ENCODE measurements around the gene FOXJ1. TPM values are rescaled to one million over a fixed set of nuclear protein-coding genes. Genes with fewer than 3 reads are reported as not detected.

The FOXJ1 gene
- total and polyA plus RNA-seq, 2 of the 13 experiments (the other 11 are each of a cell fraction or from before 2014, with no cell fraction given) = 0.98 to 1.6 TPM

- ATAC-seq = no peak
- no peaks in the 10 kb centered on the region for H3K36me3 ChIP-seq (replicated peaks in 1 of 2; ENCODE audit: control insufficient read depth in 1 of 2, insufficient read depth in 2 of 2, low read length in 2 of 2)
- intact Hi-C loops (cut with micrococcal nuclease; ENCODE audit: unreplicated experiment) (loop anchor here (10.0 kb wide), 1 partner anchor 95 kb away; no protein-coding TSS in a partner anchor), in situ Hi-C loops (cut with HindIII; ENCODE audit: extremely low pct_ligation_motif_present, low pct_unique_long_range_greater_than_20kb) (loop anchor here (10.0 kb wide), 1 partner anchor 105 kb away; no protein-coding TSS in a partner anchor)
- TF ChIP-seq GABPA (IDR thresholded peaks at IDR 0.05; ENCODE audit: low read depth, low read length) (no peak), GABPA (CRISPR knock-in tag; IDR thresholded peaks at IDR 0.05; ENCODE audit: low read depth) (peak; percentile 76), TOE1 (CRISPR knock-in tag; IDR thresholded peaks at IDR 0.05) (no peak), ELF1 (CRISPR knock-in tag; IDR thresholded peaks at IDR 0.05) (0 out of 2 replicates have a peak, but pooled peaks have one; percentile 30), ZNF749 (CRISPR knock-in tag; IDR thresholded peaks at IDR 0.05; ENCODE audit: borderline replicate concordance) (no peak), SOX5 (CRISPR knock-in tag; IDR thresholded peaks at IDR 0.05; ENCODE audit: borderline replicate concordance) (no peak), ETV5 (CRISPR knock-in tag; IDR thresholded peaks at IDR 0.05; ENCODE audit: borderline replicate concordance) (peak; percentile 78; the same call in 1 of the 2 replicates), KAT8 (CRISPR knock-in tag; IDR thresholded peaks at IDR 0.05) (0 out of 2 replicates have a peak, but pooled peaks have one; percentile 45), CTCF (CRISPR knock-in tag; IDR thresholded peaks at IDR 0.05) (0 out of 2 replicates have a peak, but pooled peaks have one; percentile 14), MED1 (CRISPR knock-in tag; IDR thresholded peaks at IDR 0.05) (peak; percentile 24; the same call in 1 of the 2 replicates), SETDB1 (CRISPR knock-in tag; IDR thresholded peaks at IDR 0.05; ENCODE audit: borderline replicate concordance) (no peak), ZSCAN12 (CRISPR knock-in tag; IDR thresholded peaks at IDR 0.05) (no peak), SMC3 (IDR thresholded peaks at IDR 0.05; ENCODE audit: low read length) (0 out of 2 replicates have a peak, but pooled peaks have one; percentile 6), ZNF282 (IDR thresholded peaks at IDR 0.05; ENCODE audit: partially characterized antibody) (no peak), GABPB1 (CRISPR knock-in tag; IDR thresholded peaks at IDR 0.05) (peak; percentile 25; the same call in 1 of the 2 replicates), CEBPG (CRISPR knock-in tag; IDR thresholded peaks at IDR 0.05) (peak; percentile 15; the same call in 1 of the 2 replicates), ELF3 (CRISPR knock-in tag; IDR thresholded peaks at IDR 0.05) (peak; percentile 72; the same call in 1 of the 2 replicates)
- TF ChIP-seq, protein P1, sequence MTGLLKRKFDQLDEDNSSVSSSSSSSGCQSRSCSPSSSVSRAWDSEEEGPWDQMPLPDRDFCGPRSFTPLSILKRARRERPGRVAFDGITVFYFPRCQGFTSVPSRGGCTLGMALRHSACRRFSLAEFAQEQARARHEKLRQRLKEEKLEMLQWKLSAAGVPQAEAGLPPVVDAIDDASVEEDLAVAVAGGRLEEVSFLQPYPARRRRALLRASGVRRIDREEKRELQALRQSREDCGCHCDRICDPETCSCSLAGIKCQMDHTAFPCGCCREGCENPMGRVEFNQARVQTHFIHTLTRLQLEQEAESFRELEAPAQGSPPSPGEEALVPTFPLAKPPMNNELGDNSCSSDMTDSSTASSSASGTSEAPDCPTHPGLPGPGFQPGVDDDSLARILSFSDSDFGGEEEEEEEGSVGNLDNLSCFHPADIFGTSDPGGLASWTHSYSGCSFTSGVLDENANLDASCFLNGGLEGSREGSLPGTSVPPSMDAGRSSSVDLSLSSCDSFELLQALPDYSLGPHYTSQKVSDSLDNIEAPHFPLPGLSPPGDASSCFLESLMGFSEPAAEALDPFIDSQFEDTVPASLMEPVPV (CRISPR knock-in tag; IDR thresholded peaks at IDR 0.05) = no peak
- TF ChIP-seq, protein P2, sequence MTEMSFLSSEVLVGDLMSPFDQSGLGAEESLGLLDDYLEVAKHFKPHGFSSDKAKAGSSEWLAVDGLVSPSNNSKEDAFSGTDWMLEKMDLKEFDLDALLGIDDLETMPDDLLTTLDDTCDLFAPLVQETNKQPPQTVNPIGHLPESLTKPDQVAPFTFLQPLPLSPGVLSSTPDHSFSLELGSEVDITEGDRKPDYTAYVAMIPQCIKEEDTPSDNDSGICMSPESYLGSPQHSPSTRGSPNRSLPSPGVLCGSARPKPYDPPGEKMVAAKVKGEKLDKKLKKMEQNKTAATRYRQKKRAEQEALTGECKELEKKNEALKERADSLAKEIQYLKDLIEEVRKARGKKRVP (CRISPR knock-in tag; IDR thresholded peaks at IDR 0.05) = 0 out of 4 replicates have a peak, but pooled peaks of 1 of the 2 experiments have one; percentile 26
- 68% methylated on average over 6 of the region's 6 CpGs for WGBS (ENCODE audit: low lambda C conversion rate)
- FAIRE-seq = peak; percentile 36
- POLR2A ChIA-PET = interaction anchor here (0.9 to 1.9 kb wide), 5 partner anchors 26 to 89 kb away, joined by 3 to 6 read pairs (median 3); no protein-coding TSS in a partner anchor
- no peaks in the 10 kb centered on the region for H3K79me2 ChIP-seq (ENCODE audit: insufficient read depth, low read length)
- H3K27me3 ChIP-seq (ENCODE audit: control insufficient read depth in 1 of 2, insufficient read depth in 2 of 2, low read length in 2 of 2) = peaks cover 0 to 1% of the 10 kb centered on the region in 2 experiments; a peak in 1 of 5 replicates
- BruUV-seq (replicated peaks) = no TSS peak
- H3K27ac ChIP-seq (ENCODE audit: extremely low read length, insufficient read depth, low read length) = no peak overlapping the region
- H3K4me3 ChIP-seq (replicated peaks in 1 of 3; ENCODE audit: insufficient read depth in 1 of 3, low read depth in 2 of 3, low read length in 3 of 3) = no peak overlapping the region
- H3K4me2 ChIP-seq (ENCODE audit: low read depth, low read length) = no peak overlapping the region
- H3K9ac ChIP-seq (ENCODE audit: insufficient read depth, low read depth, low read length) = no peak overlapping the region
- H3K9me3 ChIP-seq (ENCODE audit: low read length) = no peaks in the 10 kb centered on the region
- no peaks in the 10 kb centered on the region for H4K20me1 ChIP-seq (ENCODE audit: insufficient read depth, low read length)
- no peak for DNase-seq (ENCODE audit: low spot score)
- H2AFZ ChIP-seq (ENCODE audit: low read length) = no peak overlapping the region
- peaks cover 41% of the 10 kb centered on the region for H3K4me1 ChIP-seq (ENCODE audit: insufficient read depth, low read length)
- CTCF ChIA-PET (ENCODE audit: low intra/inter-chr PET ratio, low total read pairs) = no interaction called here
Observed at GRCh38 chr17:76179496-76180467, 38.7 kb upstream of the FOXJ1 start.
